Measurements from ENCODE around the gene PERM1. TPM values are rescaled to one million over a fixed set of nuclear protein-coding genes. Genes with fewer than 3 reads are reported as not detected.

Gene PERM1
- total and polyA plus RNA-seq, 2 of the 13 experiments (the other 11 are each of a cell fraction or from before 2014, with no cell fraction given), result 0.04 to 0.29 TPM

GRCh38 chr1:981491-981954 lies 370 bp downstream of the PERM1 start (continued):
- no peak for TF ChIP-seq ZBTB40 (IDR thresholded peaks at IDR 0.05)
- 0 out of 2 replicates have a peak, but pooled peaks have one; percentile 20 for TF ChIP-seq ZBTB40 (CRISPR knock-in tag; IDR thresholded peaks at IDR 0.05)
- 0 out of 2 replicates have a peak, but pooled peaks have one; percentile 2 for TF ChIP-seq ZBTB2 (CRISPR knock-in tag; IDR thresholded peaks at IDR 0.05; ENCODE audit: low read depth)
- TF ChIP-seq ZNF224 (CRISPR knock-in tag; IDR thresholded peaks at IDR 0.05), result 0 out of 2 replicates have a peak, but pooled peaks have one; percentile 20
- no peak for TF ChIP-seq KLF16 (CRISPR knock-in tag; IDR thresholded peaks at IDR 0.05)
- peak; percentile 79; the same call in 1 of the 2 replicates for TF ChIP-seq ZNF274 (CRISPR knock-in tag; IDR thresholded peaks at IDR 0.05)
- TF ChIP-seq SP4 (CRISPR knock-in tag; IDR thresholded peaks at IDR 0.05), result 0 out of 2 replicates have a peak, but pooled peaks have one; percentile 26
